Activated CD8-positive, alpha-beta T cell treated with anti-CD3 and anti-CD28 coated beads, Interleukin-2, amount 10 ng/mL, durations not matched to agents 7 days and 5 days (primary cell): ENCODE data around the gene MOV10. TPM values are rescaled to one million over a fixed set of nuclear protein-coding genes. Genes with fewer than 3 reads are reported as not detected.
"Not testable (repeated sequence)": the region's sequence is repeated elsewhere in the genome, so short reads cannot be mapped to it uniquely, and the experiment has no call there.

ENCODE experiments used
- ATAC-seq: fragments of 150-1000 bp; cut with Tn5 transposase; one replicate; pipeline ENCODE4 v1.10.0; 2021; ENCODE audit warnings: moderate library complexity
- CTCF ChIA-PET: fragments of 350-600 bp; sonication (Branson Sonifier 250); formaldehyde crosslinking; loops from one replicate; lab custom pipeline; 2021; ENCODE audit warnings: antibody characterized with exemption; lab: Charles Lee
- POLR2A ChIA-PET: fragments of 350-600 bp; sonication (Branson Sonifier 250); formaldehyde crosslinking; loops from one replicate; lab custom pipeline; 2021; ENCODE audit warnings: antibody characterized with exemption; lab: Charles Lee
- DNase-seq: peaks from one replicate; pipeline ENCODE4 v3.0.0-alpha.2; 2020
- H3K27ac Mint-ChIP-seq: one replicate; pipeline ENCODE4 v1.8.0; 2021; ENCODE audit warnings: mild to moderate bottlenecking, mixed read lengths
- H3K27me3 Mint-ChIP-seq: one replicate; pipeline ENCODE4 v1.8.0; 2021; ENCODE audit warnings: low read depth, mixed read lengths
- H3K36me3 Mint-ChIP-seq: one replicate; pipeline ENCODE4 v1.8.0; 2021; ENCODE audit warnings: low read depth, mixed read lengths
- H3K4me1 Mint-ChIP-seq: one replicate; pipeline ENCODE4 v1.8.0; 2021; ENCODE audit warnings: low read depth, mixed read lengths
- H3K4me3 Mint-ChIP-seq: one replicate; pipeline ENCODE4 v1.8.0; 2021; ENCODE audit warnings: mild to moderate bottlenecking, mixed read lengths
- H3K9me3 Mint-ChIP-seq: one replicate; pipeline ENCODE4 v1.8.0; 2022; ENCODE audit warnings: mixed read lengths; ENCODE audit not compliant: insufficient read depth
- total RNA-seq, 2 experiments: library from RNA; stranded (reverse); gene quantifications; one replicate each; pipeline ENCODE4 v1.2.3, GENCODE V29; 2021

The MOV10 gene
- total RNA-seq, 2 experiments from 2014 or later: 120 TPM

- no peaks in the 10 kb centered on the region for H3K36me3 Mint-ChIP-seq
- H3K27me3 Mint-ChIP-seq: peaks cover 33% of the 10 kb centered on the region
- H3K9me3 Mint-ChIP-seq: no peaks in the 10 kb centered on the region
- H3K27ac Mint-ChIP-seq: no peak overlapping the region
- ChIA-PET CTCF (interaction anchor here (0.9 to 9.8 kb wide), 3 partner anchors 10 to 332 kb away, joined by 3 to 173 read pairs (median 3); no protein-coding TSS in a partner anchor), POLR2A (no interaction called here)
- ATAC-seq (peak; percentile 25), DNase-seq (no peak)
- H3K4me1 Mint-ChIP-seq: peaks cover 14% of the 10 kb centered on the region
- H3K4me3 Mint-ChIP-seq: no peak overlapping the region
Observed at GRCh38 chr1:112722601-112723510, 48.4 kb downstream of the MOV10 start.

DNA sequence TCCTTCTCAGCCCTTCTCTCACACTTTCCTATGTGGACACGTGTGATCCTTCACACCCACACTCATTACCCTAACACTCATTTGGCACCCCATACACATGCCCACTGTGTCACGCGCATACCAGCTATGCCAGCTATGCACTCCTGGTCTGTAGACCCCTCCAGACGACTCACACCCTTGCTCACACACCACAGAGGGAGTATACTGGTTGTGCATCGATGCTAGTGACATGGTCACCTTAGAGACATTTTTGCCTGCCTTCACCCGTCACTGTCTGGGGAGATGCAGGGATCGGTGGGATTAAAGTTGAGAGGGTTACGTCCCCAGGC lies 49.0 kb downstream of the MOV10 start:
- H3K9me3 Mint-ChIP-seq: no peaks in the 10 kb centered on the region
- CTCF ChIA-PET: interaction anchor here (9.8 kb wide), 1 partner anchor 82 kb away, joined by 173 read pairs; no protein-coding TSS in a partner anchor
- POLR2A ChIA-PET: no interaction called here
- peaks cover 33% of the 10 kb centered on the region for H3K27me3 Mint-ChIP-seq
- DNase-seq (no peak), ATAC-seq (no peak)
- H3K36me3 Mint-ChIP-seq: no peaks in the 10 kb centered on the region
- no peak overlapping the region for H3K27ac Mint-ChIP-seq
- no peak overlapping the region for H3K4me3 Mint-ChIP-seq
- peaks cover 14% of the 10 kb centered on the region for H3K4me1 Mint-ChIP-seq

- CTCF ChIA-PET: not testable (repeated sequence)
Observed at GRCh38 chr1:112724240-112724639, 49.8 kb downstream of the MOV10 start.

GRCh38 chr1:112727716-112728115 lies 53.3 kb downstream of the MOV10 start:
- no peak for ATAC-seq
- no peak overlapping the region for H3K27ac Mint-ChIP-seq
- CTCF ChIA-PET: no interaction called here
- POLR2A ChIA-PET: no interaction called here
- peaks cover 11% of the 10 kb centered on the region for H3K27me3 Mint-ChIP-seq
- H3K4me3 Mint-ChIP-seq: no peak overlapping the region
- H3K9me3 Mint-ChIP-seq: no peaks in the 10 kb centered on the region
- H3K4me1 Mint-ChIP-seq: peaks cover 8% of the 10 kb centered on the region
- no peaks in the 10 kb centered on the region for H3K36me3 Mint-ChIP-seq
- DNase-seq: no peak

More at GRCh38 chr1:112724240-112724639, 49.8 kb downstream of the MOV10 start:
- POLR2A ChIA-PET, H3K36me3 Mint-ChIP-seq, DNase-seq, H3K27ac Mint-ChIP-seq, H3K9me3 Mint-ChIP-seq, H3K4me3 Mint-ChIP-seq, ATAC-seq: not testable (repeated sequence)
- Mint-ChIP-seq H3K27me3 (peaks cover 31% of the 10 kb centered on the region), H3K4me1 (peaks cover 12% of the 10 kb centered on the region)

GRCh38 chr1:112728306-112728971 lies 54.0 kb downstream of the MOV10 start:
- POLR2A ChIA-PET, H3K4me3 Mint-ChIP-seq, ATAC-seq, CTCF ChIA-PET, H3K4me1 Mint-ChIP-seq, H3K27ac Mint-ChIP-seq, H3K27me3 Mint-ChIP-seq, H3K36me3 Mint-ChIP-seq, H3K9me3 Mint-ChIP-seq, DNase-seq: not testable (repeated sequence)

- H3K4me3 Mint-ChIP-seq, DNase-seq, H3K27me3 Mint-ChIP-seq, CTCF ChIA-PET, H3K4me1 Mint-ChIP-seq, H3K27ac Mint-ChIP-seq, H3K9me3 Mint-ChIP-seq, H3K36me3 Mint-ChIP-seq, POLR2A ChIA-PET, ATAC-seq: not testable (repeated sequence)
Observed at GRCh38 chr1:112729011-112729410, 54.6 kb downstream of the MOV10 start.

DNA sequence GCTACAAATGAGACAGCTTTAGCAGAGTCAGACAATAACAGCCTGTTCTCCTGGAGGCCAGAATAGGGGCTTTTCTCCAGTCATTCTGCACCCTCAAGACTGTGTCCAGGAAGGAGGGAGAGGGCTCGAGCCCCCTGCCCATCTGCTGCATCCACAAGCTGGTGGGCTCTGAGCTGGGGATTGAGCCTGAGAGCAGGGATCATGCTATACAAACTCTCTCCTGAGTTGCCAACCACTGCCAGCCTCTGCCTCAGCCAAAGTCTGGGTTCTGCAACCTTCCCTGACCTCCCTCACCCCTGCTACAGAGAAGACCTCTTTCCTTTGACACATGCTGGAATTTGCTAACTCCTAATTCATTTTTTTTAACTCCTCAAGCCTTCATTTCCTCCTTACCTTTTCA lies 55.5 kb downstream of the MOV10 start:
- Mint-ChIP-seq H3K27ac (no peak overlapping the region), H3K36me3 (no peaks in the 10 kb centered on the region), H3K4me3 (no peak overlapping the region), H3K9me3 (no peaks in the 10 kb centered on the region), H3K4me1 (no peaks in the 10 kb centered on the region), H3K27me3 (peaks cover 8% of the 10 kb centered on the region)
- ChIA-PET POLR2A (no interaction called here), CTCF (interaction anchor here (0.8 to 1.1 kb wide), 2 partner anchors 14 to 343 kb away, joined by 3 to 5 read pairs; partner anchors contain the start of genes LRIG2 and PPM1J)
- DNase-seq: no peak
- no peak for ATAC-seq

GRCh38 chr1:112731451-112731850 lies 57.0 kb downstream of the MOV10 start:
- H3K27me3 Mint-ChIP-seq: peaks cover 3% of the 10 kb centered on the region
- H3K27ac Mint-ChIP-seq: no peak overlapping the region
- no peaks in the 10 kb centered on the region for H3K4me1 Mint-ChIP-seq
- ATAC-seq (no peak), DNase-seq (no peak)
- H3K4me3 Mint-ChIP-seq: no peak overlapping the region
- ChIA-PET CTCF (interaction anchor here (1.2 kb wide), 1 partner anchor 13 kb away, joined by 3 read pairs; a partner anchor contains a TSS), POLR2A (no interaction called here)
- H3K9me3 Mint-ChIP-seq: no peaks in the 10 kb centered on the region
- H3K36me3 Mint-ChIP-seq: no peaks in the 10 kb centered on the region

DNA sequence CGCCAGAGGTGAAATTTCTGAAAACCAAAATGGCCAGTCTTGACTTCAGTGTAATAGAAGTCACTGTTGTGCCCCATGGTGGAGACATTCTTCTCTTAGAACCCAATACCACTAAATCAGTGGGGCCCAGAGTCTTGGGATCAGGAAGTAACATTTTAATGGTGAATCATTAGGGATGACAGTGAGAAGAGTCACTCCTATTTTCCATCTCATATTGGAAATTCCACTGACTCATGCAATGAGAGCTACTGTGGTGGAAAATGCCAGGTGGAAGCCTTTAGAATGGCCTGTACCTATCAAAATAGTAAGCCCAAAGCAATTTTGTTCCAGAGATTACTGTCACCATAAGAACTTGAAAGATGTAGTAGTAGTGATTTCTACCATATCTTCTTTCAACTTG lies 61.3 kb downstream of the MOV10 start:
- Mint-ChIP-seq H3K9me3 (no peaks in the 10 kb centered on the region), H3K4me1 (no peaks in the 10 kb centered on the region), H3K36me3 (no peaks in the 10 kb centered on the region), H3K4me3 (no peak overlapping the region), H3K27ac (no peak overlapping the region), H3K27me3 (peaks cover 22% of the 10 kb centered on the region)
- ChIA-PET POLR2A (no interaction called here), CTCF (no interaction called here)
- no peak for ATAC-seq
- DNase-seq: no peak

GRCh38 chr1:112737573-112737972 lies 63.1 kb downstream of the MOV10 start:
- POLR2A ChIA-PET: no interaction called here
- no peak overlapping the region for H3K4me3 Mint-ChIP-seq

DNA sequence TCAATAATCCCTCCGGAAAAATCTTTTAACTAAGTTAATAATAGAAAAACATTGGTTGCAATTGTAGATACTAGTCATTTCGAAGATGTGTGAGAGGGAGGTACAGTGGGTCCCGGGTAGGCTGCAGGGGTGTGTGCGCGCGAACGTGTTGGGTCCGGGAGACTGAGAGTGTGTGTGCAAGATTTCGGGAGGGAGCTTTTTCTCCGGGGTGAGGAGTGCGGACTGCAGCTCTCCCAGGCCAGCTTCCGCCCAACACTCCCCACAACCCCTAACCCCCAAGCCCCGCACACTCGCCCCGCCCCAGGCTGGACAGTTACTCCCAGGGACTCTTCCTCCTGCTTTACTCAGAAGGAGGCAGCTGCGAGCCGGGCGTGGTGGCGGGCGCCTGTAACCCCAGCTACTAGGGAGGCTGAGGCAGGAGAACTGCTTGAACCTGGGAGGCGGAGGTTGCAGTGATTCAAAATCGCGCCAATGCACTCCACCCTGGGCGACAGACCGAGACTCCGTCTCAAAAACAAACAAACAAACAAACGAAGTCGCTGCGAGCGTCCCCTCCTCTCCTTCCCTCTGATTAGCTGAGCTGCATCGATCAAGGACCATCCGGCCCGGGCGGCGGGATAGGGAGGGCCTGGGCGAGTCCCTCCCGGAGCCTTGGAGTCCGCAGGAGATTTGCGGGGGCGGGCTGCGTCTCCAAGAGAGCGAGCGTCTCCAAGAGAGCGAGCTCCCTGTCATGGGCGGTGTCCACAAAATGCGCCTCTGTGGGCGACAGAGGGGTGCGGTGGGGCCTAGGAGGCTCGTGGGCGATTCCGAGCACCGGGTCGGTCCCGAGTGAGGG lies 68.9 kb downstream of the MOV10 start:
- no peaks in the 10 kb centered on the region for H3K9me3 Mint-ChIP-seq
- DNase-seq: no peak
- peaks cover 2% of the 10 kb centered on the region for H3K4me1 Mint-ChIP-seq
- no peak overlapping the region for H3K4me3 Mint-ChIP-seq
- no peak overlapping the region for H3K27ac Mint-ChIP-seq
- peaks cover 3% of the 10 kb centered on the region for H3K36me3 Mint-ChIP-seq
- ChIA-PET CTCF (no interaction called here), POLR2A (no interaction called here)
- no peak for ATAC-seq
- H3K27me3 Mint-ChIP-seq: peaks cover 57% of the 10 kb centered on the region

More at GRCh38 chr1:112737573-112737972, 63.1 kb downstream of the MOV10 start:
- Mint-ChIP-seq H3K36me3 (peaks cover 3% of the 10 kb centered on the region), H3K9me3 (no peaks in the 10 kb centered on the region), H3K27me3 (peaks cover 33% of the 10 kb centered on the region), H3K27ac (no peak overlapping the region), H3K4me1 (no peaks in the 10 kb centered on the region)
- ATAC-seq (no peak), DNase-seq (no peak)
- CTCF ChIA-PET: no interaction called here
